Measurements from ENCODE around the gene PLA2G15. TPM values are rescaled to one million over a fixed set of nuclear protein-coding genes. Genes with fewer than 3 reads are reported as not detected.

PLA2G15 gene
- total and polyA plus RNA-seq, 2 donors (not counting 1 experiment from before 2014, with no cell fraction given) = 22.2 to 28.7 TPM

DNA sequence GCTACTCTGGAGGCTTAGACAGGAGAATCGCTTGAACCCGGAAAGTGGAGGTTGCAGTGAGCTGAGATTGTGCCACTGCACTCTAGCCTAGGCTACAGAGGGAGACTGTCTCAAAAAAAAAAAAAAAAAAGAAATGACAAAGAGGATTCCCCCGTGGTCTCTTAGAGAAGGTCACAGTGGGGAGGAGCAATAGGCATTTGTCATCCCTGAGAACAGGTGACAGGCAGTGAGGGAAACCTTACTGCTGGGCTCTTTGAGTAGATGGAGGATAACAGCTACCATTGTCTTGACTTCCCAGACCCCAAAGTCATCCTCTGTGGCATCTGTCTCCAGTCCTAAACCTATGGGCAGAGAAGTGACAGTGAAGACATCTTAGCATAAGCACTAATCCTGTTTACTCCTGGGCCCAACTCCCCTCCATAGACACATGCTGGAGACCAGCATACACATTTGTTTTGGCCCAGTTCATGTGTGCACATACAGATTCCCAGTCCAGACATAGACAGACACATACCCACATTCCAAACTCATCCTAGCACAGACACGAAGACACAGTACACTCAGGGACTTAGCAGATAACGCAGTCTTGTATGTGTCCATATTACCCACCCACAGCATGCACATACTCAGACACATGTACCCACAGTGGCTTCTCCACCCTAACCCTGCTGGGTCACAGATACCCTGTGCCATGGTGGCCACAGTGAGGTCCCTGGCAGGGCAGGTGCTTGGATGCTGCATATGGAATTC, 11.9 kb upstream of the PLA2G15 start:
- no peaks in the 10 kb centered on the region for H3K79me2 ChIP-seq (ENCODE audit: control insufficient read depth, insufficient read depth, low read length)
- DNase-seq (ENCODE audit: low read depth in 2 of 2) = no peak
- peaks cover 2% of the 10 kb centered on the region for H3K36me3 ChIP-seq (ENCODE audit: control insufficient read depth, insufficient read depth, low read length)

DNA sequence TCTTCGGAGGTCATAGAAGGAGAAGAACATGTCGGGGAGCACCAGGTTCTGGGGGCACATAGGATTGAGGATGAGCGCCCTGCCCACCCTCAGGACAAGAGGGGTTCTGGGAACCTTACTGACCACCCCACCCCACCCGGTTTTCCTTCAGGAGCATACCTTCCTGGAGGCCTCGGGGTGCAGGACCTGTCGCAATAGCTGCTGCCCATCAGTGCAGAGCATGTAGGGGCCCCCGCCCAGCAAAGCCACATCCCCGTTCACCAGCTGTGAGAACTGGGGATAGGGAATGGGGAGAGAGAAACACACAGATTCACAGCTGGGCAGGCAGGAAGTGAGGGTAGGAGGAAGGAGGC, 11.4 kb upstream of the PLA2G15 start:
- Histone ChIP-seq H2AFZ (ENCODE audit: low read length) (no peak overlapping the region), H3K36me3 (ENCODE audit: control insufficient read depth, insufficient read depth, low read length) (peaks cover 2% of the 10 kb centered on the region), H3K4me3 (replicated peaks in 1 of 4; ENCODE audit: control extremely low read depth in 1 of 4, insufficient read depth in 1 of 4, low read depth in 3 of 4, low read length in 4 of 4) (no peak overlapping the region), H3K4me1 (ENCODE audit: control insufficient read depth, extremely low read depth, insufficient read depth, low read length) (peaks cover 9% of the 10 kb centered on the region), H3K9ac (ENCODE audit: insufficient read depth, low read length) (no peak overlapping the region), H3K27me3 (ENCODE audit: control insufficient read depth, insufficient read depth, low read length) (no peaks in the 10 kb centered on the region), H4K20me1 (ENCODE audit: control insufficient read depth, extremely low read depth, insufficient read depth, low read length) (no peaks in the 10 kb centered on the region), H3K79me2 (ENCODE audit: control insufficient read depth, insufficient read depth, low read length) (no peaks in the 10 kb centered on the region), H3K9me3 (ENCODE audit: control insufficient read depth, insufficient read depth, low read depth, low read length) (no peaks in the 10 kb centered on the region), H3K27ac (ENCODE audit: insufficient read depth, low read length) (no peak overlapping the region), H3K4me2 (ENCODE audit: extremely low read depth, insufficient read depth, low read length) (no peak overlapping the region)
- DNase-seq (ENCODE audit: low read depth in 2 of 2) = no peak
- no peak for TF ChIP-seq EZH2 (IDR thresholded peaks at IDR 0.05; ENCODE audit: low read length, missing control alignments)
- TF ChIP-seq, protein P1, sequence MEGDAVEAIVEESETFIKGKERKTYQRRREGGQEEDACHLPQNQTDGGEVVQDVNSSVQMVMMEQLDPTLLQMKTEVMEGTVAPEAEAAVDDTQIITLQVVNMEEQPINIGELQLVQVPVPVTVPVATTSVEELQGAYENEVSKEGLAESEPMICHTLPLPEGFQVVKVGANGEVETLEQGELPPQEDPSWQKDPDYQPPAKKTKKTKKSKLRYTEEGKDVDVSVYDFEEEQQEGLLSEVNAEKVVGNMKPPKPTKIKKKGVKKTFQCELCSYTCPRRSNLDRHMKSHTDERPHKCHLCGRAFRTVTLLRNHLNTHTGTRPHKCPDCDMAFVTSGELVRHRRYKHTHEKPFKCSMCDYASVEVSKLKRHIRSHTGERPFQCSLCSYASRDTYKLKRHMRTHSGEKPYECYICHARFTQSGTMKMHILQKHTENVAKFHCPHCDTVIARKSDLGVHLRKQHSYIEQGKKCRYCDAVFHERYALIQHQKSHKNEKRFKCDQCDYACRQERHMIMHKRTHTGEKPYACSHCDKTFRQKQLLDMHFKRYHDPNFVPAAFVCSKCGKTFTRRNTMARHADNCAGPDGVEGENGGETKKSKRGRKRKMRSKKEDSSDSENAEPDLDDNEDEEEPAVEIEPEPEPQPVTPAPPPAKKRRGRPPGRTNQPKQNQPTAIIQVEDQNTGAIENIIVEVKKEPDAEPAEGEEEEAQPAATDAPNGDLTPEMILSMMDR (conservative IDR thresholded peaks at IDR 0.05 in 1 of 2, IDR thresholded peaks at IDR 0.05 in 1 of 2; ENCODE audit: low read depth in 1 of 2, low read length in 2 of 2) = no peak

More for the DNA sequence above, 11.9 kb upstream of the PLA2G15 start:
- H3K9ac ChIP-seq (ENCODE audit: insufficient read depth, low read length) = no peak overlapping the region
- no peak overlapping the region for H3K4me2 ChIP-seq (ENCODE audit: extremely low read depth, insufficient read depth, low read length)
- no peaks in the 10 kb centered on the region for H3K27me3 ChIP-seq (ENCODE audit: control insufficient read depth, insufficient read depth, low read length)
- H3K4me3 ChIP-seq (replicated peaks in 1 of 4; ENCODE audit: control extremely low read depth in 1 of 4, insufficient read depth in 1 of 4, low read depth in 3 of 4, low read length in 4 of 4) = no peak overlapping the region
- H3K4me1 ChIP-seq (ENCODE audit: control insufficient read depth, extremely low read depth, insufficient read depth, low read length) = peaks cover 9% of the 10 kb centered on the region
- no peak overlapping the region for H3K27ac ChIP-seq (ENCODE audit: insufficient read depth, low read length)
- H4K20me1 ChIP-seq (ENCODE audit: control insufficient read depth, extremely low read depth, insufficient read depth, low read length) = no peaks in the 10 kb centered on the region
- no peak for TF ChIP-seq EZH2 (IDR thresholded peaks at IDR 0.05; ENCODE audit: low read length, missing control alignments)
- TF ChIP-seq, protein P1 (conservative IDR thresholded peaks at IDR 0.05 in 1 of 2, IDR thresholded peaks at IDR 0.05 in 1 of 2; ENCODE audit: low read depth in 1 of 2, low read length in 2 of 2) = no peak
- no peaks in the 10 kb centered on the region for H3K9me3 ChIP-seq (ENCODE audit: control insufficient read depth, insufficient read depth, low read depth, low read length)
- H2AFZ ChIP-seq (ENCODE audit: low read length) = no peak overlapping the region

DNA sequence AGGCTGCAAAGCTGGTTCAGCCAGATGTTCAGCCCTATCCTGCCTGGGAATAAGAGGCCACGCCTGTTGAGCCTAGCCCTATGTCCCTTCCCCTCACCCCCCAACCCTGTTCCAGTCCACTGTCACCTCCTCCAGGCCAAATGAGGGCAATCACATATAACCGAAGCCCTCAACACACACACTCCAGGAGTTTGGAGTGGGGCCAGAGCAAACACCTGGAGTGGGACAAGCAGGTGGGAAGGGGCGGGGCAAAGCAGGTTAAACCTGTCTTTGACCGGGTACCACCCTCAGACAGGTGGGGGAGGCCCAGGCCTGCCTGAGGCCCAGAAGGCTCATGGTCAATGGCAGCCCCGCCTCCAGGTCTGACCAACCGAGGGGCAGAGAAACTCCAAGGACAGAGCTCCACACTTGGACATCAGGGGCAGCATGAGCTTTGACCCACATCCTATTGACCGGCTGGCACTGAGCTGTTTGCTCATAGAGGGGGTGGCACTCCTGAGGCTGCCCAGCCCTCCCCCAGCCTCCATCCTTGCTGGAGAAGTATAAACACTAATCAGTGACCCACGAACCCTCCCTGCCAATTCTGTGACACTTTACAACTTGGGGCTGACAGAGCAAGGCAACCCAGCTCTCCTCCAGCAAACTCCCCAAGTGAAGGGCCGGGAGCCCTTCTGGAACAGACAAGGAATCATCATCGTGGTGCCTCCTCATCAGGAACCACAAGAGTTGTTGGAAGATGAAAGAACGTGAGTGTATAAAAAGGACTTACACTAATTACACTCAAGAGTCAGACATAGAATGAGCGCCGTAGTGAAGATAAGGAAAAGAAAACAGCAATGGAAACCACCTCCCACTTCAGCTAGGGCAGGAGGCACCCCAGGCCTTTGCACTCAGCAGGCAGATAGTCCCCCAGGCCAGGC, 10.7 kb upstream of the PLA2G15 start:
- no peak overlapping the region for H2AFZ ChIP-seq (ENCODE audit: low read length)
- TF ChIP-seq EZH2 (IDR thresholded peaks at IDR 0.05; ENCODE audit: low read length, missing control alignments) = no peak
- TF ChIP-seq, protein P1 (conservative IDR thresholded peaks at IDR 0.05 in 1 of 2, IDR thresholded peaks at IDR 0.05 in 1 of 2; ENCODE audit: low read depth in 1 of 2, low read length in 2 of 2) = no peak
- H3K36me3 ChIP-seq (ENCODE audit: control insufficient read depth, insufficient read depth, low read length) = peaks cover 2% of the 10 kb centered on the region
- H3K4me2 ChIP-seq (ENCODE audit: extremely low read depth, insufficient read depth, low read length) = no peak overlapping the region
- peak in 1 of 2 donors; percentile 28 for DNase-seq (ENCODE audit: low read depth in 2 of 2)
- H3K27ac ChIP-seq (ENCODE audit: insufficient read depth, low read length) = no peak overlapping the region
- no peaks in the 10 kb centered on the region for H4K20me1 ChIP-seq (ENCODE audit: control insufficient read depth, extremely low read depth, insufficient read depth, low read length)
- H3K4me3 ChIP-seq (replicated peaks in 1 of 4; ENCODE audit: control extremely low read depth in 1 of 4, insufficient read depth in 1 of 4, low read depth in 3 of 4, low read length in 4 of 4) = no peak overlapping the region
- H3K79me2 ChIP-seq (ENCODE audit: control insufficient read depth, insufficient read depth, low read length) = no peaks in the 10 kb centered on the region
- no peak overlapping the region for H3K9ac ChIP-seq (ENCODE audit: insufficient read depth, low read length)
- H3K9me3 ChIP-seq (ENCODE audit: control insufficient read depth, insufficient read depth, low read depth, low read length) = no peaks in the 10 kb centered on the region
- peaks cover 9% of the 10 kb centered on the region for H3K4me1 ChIP-seq (ENCODE audit: control insufficient read depth, extremely low read depth, insufficient read depth, low read length)
- H3K27me3 ChIP-seq (ENCODE audit: control insufficient read depth, insufficient read depth, low read length) = no peaks in the 10 kb centered on the region

All from fibroblast of lung (primary cell).